Heart right ventricle (tissue), 16 donors: ENCODE results near the gene TNS3. TPM values are rescaled to one million over a fixed set of nuclear protein-coding genes. Genes with fewer than 3 reads are reported as not detected.

ENCODE experiments used
- ATAC-seq, 8 donors: fragments of 200-7000 bp; cut with Tn5 transposase; one replicate each; pipeline ENCODE4 v1.9.1; 2020; ENCODE audit warnings: mild to moderate bottlenecking in 8 of 8, moderate library complexity in 8 of 8, moderate number of reproducible peaks in 1 of 8
- DNase-seq, 2 donors: peaks; one replicate each; pipeline ENCODE4 v3.0.0-alpha.2; 2020
- H3K27ac ChIP-seq, 10 donors: fragments of 200-600 bp; sonication (generic) in 2 of 10; one replicate each; pipeline versions ENCODE4 v1.5.0 to v1.8.0; 2020 to 2022; ENCODE audit warnings: mild to moderate bottlenecking in 3 of 10
- H3K27me3 ChIP-seq, 7 donors: fragments of 200-600 bp; one replicate each; pipeline ENCODE4 v1.8.0; 2021 to 2022; ENCODE audit warnings: mild to moderate bottlenecking in 2 of 7
- H3K36me3 ChIP-seq, 9 donors: fragments of 200-600 bp; sonication (generic) in 1 of 9; one replicate each; pipeline versions ENCODE4 v1.5.0 to v1.8.0; 2020 to 2022; ENCODE audit warnings: mild to moderate bottlenecking in 2 of 9
- H3K4me1 ChIP-seq, 9 donors: fragments of 200-600 bp; sonication (generic) in 1 of 9; one replicate each; pipeline versions ENCODE4 v1.5.0 to v1.8.0; 2020 to 2022; ENCODE audit warnings: mild to moderate bottlenecking in 4 of 9
- H3K4me3 ChIP-seq, 10 donors: fragments of 200-600 bp; sonication (generic) in 2 of 10; one replicate each; pipeline versions ENCODE4 v1.5.0 to v1.8.0; 2020 to 2022; ENCODE audit warnings: mild to moderate bottlenecking in 7 of 10, moderate library complexity in 2 of 10
- H3K9me3 ChIP-seq, 11 donors: fragments of 200-600 bp in 10 of 11; sonication (generic) in 2 of 11; one replicate each; pipeline versions ENCODE4 v1.5.0 to v1.8.0; 2013 to 2022; ENCODE audit warnings: mild to moderate bottlenecking in 2 of 11, control low read depth in 1 of 11, moderate library complexity in 1 of 11
- CTCF ChIP-seq, 9 donors: fragments of 200-600 bp; sonication (generic) in 2 of 9; IDR thresholded peaks; one replicate each; pipeline versions ENCODE4 v1.5.0 to v1.8.0; 2021 to 2022; ENCODE audit warnings: antibody characterized with exemption in 9 of 9, mild to moderate bottlenecking in 5 of 9, moderate library complexity in 1 of 9
- WGBS, 2 donors: extraction: QIAGEN DNeasy Blood & Tissue Kit; methylation state at CpG; one replicate each; pipeline ENCODE4 v1.1.7; 2013; ENCODE audit warnings: inconsistent platforms in 1 of 2; 5-methylcytosine and 5-hydroxymethylcytosine counted together
- intact Hi-C, 10 donors: fragments of 100-400 bp; cut with DNase I; formaldehyde crosslinking; loops; one replicate each; pipeline versions ENCODE4 v1.11.1 to v1.14.2; 2022
- polyA plus RNA-seq, 2 donors: library from polyadenylated mRNA; stranded (reverse); fragments of 200-250 nt; gene quantifications; one replicate each; pipeline ENCODE4 v1.2.3, GENCODE V29; 2013
- total RNA-seq, 10 donors: library from RNA; stranded (reverse); fragmentation: NEBNext Ultra II Directional in 3 of 10; extraction: Animal tissue kit (Norgen Biotek cat#: 25700) in 3 of 10; gene quantifications; one replicate each; pipeline versions ENCODE4 v1.2.1 to v1.2.4, GENCODE V29; 2021 to 2023
- donor health status: Arrhythmogenic right ventricular cardiomyopathy.
- donor health status: ischemic (EF 13 %, LVEDD 7.1; RV severe dilation, severe dysfunction).
- donor health status: healthy with polysubstance abuse.
- donor health status: DM: no; HTN: yes; CAD: no.
- donor health status: DM: no; HTN: no; CAD: no.
- donor health status: ischemic (EF 25% LVEDD 6.9; RV normal size, moderate dysfunction).
- donor health status: ischemic (EF 25% LVEDD 5.7; RV mildly dilated, moderate dysfunction).
- donor health status: healthy.
- donor health status: DM: yes; HTN: yes; CAD: no.
- donor health status: Ischemic cardiomyopathy.
- donor health status: ischemic (EF 35%, LVEDD 5.7; RV mildly dilated, moderate dysfunction).
- donor health status: nonischemic (EF 11% LVEDD 7.7; RV severe dilation, severe dysfunction).
- donor health status: DM: yes; HTN: yes; CAD: no.
- donor health status: PGD.
- donor health status: ischemic (EF 29% LVEDD 5.4; RV normal size, mild dysfunction).
- donor health status: nonischemic (EF 23%, LVEDD 6.1; RV moderate dilation, normal function).

TNS3 gene
- total and polyA plus RNA-seq, 12 donors = 6.7 to 74.2 (median 34.0) TPM

DNA sequence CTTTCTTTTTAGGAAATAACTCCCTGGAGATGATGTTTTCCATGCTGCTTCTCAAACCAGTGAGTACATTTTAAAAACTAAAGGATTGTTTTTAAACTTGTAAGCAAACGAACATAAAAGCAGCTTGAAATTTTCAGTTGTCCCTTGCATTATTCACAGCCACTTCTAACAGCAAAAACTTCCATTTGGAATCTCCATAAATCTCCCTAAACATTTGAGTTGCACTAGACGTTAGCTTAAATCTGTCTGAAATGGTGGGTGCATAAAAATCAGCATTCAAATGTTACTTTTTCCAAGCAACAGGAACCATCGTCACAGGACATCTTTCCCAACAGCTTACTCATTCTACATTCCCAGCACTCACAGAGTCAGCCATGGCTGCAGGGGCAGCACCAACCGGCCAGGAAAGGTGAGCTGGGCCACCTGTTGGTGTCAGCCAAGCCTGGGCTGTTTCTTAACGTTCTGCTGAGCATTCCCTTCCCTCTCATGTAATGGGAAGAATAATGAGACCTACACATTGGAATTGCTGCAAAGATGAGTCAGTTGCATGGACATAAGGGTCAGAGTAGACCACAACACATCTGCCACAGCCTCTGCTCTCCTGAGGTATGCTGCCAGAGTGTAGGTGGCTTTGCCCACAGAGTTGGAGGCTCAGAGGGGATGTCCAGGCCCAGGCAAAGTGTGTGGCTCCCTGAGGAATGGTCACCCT is 163.2 kb downstream of the TNS3 start:
- no peaks in the 10 kb centered on the region for H3K27me3 ChIP-seq
- H3K27ac ChIP-seq = no peak overlapping the region
- intact Hi-C loops = loop anchor here in 1 of 10 donors (10.0 kb wide), 1 partner anchor 144 kb away; no protein-coding TSS in a partner anchor
- 63 to 74% methylated on average over 5 of the region's 5 CpGs for WGBS, 2 donors
- no peak overlapping the region for H3K4me3 ChIP-seq
- peaks cover 0 to 8% (median 0%) of the 10 kb centered on the region in 11 donors for H3K9me3 ChIP-seq
- DNase-seq (no peak), ATAC-seq (no peak)
- peaks cover 0 to 21% (median 5%) of the 10 kb centered on the region in 9 donors for H3K4me1 ChIP-seq
- H3K36me3 ChIP-seq = peaks cover 0 to 97% (median 6%) of the 10 kb centered on the region in 9 donors
- TF ChIP-seq CTCF (IDR thresholded peaks at IDR 0.05) = no peak

DNA sequence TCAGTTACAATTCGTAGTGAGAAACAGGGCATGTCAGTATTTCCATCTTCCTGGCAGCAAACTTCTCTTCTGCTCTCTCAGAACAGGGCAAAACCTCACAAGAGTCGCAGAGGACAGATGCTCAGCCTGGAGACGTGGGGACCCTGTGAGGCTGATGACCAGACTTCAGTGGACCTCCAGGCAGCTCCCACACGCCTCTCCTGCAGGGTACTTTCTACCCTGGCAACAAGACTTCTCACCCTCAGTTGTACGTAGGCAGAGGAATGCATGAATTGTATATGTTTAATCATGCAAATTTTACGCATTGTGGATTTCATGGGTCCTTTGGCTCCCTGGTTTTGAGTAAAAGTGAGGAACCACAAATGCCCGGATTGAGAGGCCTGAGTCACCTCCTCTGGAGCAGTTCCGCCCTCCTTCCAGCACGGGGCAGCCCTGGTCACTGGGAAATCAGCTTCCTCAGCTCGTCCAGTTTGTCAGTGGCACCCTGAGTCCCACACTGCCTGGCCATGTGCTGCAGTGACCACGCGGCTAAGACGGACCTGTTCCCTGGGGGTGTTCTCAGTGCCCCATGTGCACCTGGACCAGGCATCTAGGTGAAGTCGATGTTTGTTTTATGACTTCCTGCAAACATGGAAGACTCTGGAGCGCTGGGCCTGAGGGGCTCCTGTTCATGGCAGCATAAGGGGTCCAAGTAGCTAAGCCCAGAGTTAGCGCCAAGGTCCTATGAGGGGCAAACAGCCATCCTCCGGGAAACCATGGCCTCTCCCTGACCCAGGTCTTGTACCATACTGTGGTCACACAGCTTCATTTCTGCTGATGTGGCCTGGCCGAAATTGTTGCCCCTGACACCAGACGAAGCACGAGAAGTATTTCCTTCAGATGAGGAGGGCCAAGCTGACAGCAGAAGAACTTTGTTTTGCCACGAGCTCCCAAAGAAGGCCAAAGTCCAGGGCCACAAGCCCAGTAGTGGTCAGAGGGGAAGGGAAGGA is 165.1 kb downstream of the TNS3 start:
- Histone ChIP-seq H3K4me3 (no peak overlapping the region), H3K27ac (no peak overlapping the region), H3K9me3 (peaks cover 0 to 8% (median 0%) of the 10 kb centered on the region in 11 donors), H3K36me3 (peaks cover 0 to 96% (median 6%) of the 10 kb centered on the region in 9 donors), H3K4me1 (peaks cover 0 to 15% (median 7%) of the 10 kb centered on the region in 9 donors), H3K27me3 (no peaks in the 10 kb centered on the region)
- intact Hi-C loops = loop anchor here in 1 of 10 donors (10.0 kb wide), 1 partner anchor 142 kb away; no protein-coding TSS in a partner anchor
- ATAC-seq (no peak), DNase-seq (no peak)
- 93 to 94% methylated on average over 21 of the region's 21 CpGs for WGBS, 2 donors
- TF ChIP-seq CTCF (IDR thresholded peaks at IDR 0.05) = no peak

DNA sequence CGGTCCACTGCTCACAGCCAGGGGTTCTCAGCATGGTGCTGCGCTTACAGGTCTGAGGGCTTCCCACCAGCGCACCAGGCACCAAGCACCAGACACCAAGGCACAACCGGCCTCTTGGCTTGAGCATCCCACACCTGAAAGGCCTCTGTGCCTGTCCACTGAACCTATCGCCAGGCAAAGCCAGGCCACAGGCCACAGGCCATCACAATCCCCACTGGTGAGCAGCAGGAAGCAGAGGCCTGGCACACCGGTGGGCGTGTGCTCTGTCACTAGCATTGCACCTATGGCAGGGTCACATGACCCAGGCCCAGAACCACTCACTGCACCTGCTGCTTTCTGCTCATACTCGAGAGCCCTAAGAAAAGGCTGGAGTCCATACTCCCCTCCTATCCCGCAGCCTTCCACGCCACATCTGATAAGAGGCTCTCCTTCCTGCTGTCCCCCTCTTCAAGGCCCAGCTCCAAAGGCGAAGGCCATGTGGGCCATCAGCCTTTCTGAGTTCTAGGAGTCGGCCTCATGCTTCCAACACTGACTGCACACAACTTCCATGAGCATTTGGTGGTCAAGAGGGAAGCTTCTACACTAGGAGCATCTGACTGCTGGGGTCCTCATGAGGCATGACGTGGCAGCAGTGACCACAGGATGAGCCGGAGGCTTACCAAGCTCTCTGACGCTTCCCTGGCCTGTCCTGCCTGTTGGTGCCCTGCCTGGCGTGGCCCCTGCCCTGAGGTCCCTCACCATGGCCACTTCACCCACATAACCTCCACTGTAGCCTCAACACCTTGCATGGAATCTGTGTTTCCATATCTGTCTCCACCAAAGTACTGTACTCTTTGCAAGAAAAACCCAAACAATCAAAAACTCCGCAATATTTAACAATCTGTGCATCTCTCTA is 166.3 kb downstream of the TNS3 start:
- WGBS, 2 donors = 95 to 96% methylated on average over 17 of the region's 17 CpGs
- no peak for ATAC-seq
- intact Hi-C loops = loop anchor here in 1 of 10 donors (10.0 kb wide), 1 partner anchor 141 kb away; no protein-coding TSS in a partner anchor

More for the DNA sequence above, 166.3 kb downstream of the TNS3 start:
- Histone ChIP-seq H3K36me3 (peaks cover 0 to 96% (median 3%) of the 10 kb centered on the region in 9 donors), H3K9me3 (peaks cover 0 to 8% (median 0%) of the 10 kb centered on the region in 11 donors), H3K4me3 (no peak overlapping the region), H3K27ac (no peak overlapping the region), H3K4me1 (peaks cover 0 to 15% (median 7%) of the 10 kb centered on the region in 9 donors), H3K27me3 (no peaks in the 10 kb centered on the region)
- DNase-seq = no peak
- no peak for TF ChIP-seq CTCF (IDR thresholded peaks at IDR 0.05)
